BJ (cell line): ENCODE results near the gene HNRNPH1. TPM values are rescaled to one million over a fixed set of nuclear protein-coding genes. Genes with fewer than 3 reads are reported as not detected.

Experiments used
- CTCF ChIA-PET: fragments of 350-600 bp; formaldehyde crosslinking; extraction: SDS; loops from one replicate; lab custom pipeline; 2021; ENCODE audit warnings: antibody characterized with exemption, inconsistent platforms; lab: Yijun Ruan, JAX
- POLR2A ChIA-PET: fragments of 300-600 bp; sonication (Branson Sonifier 250); formaldehyde crosslinking; extraction: SDS; loops from one replicate; lab custom pipeline; 2021; ENCODE audit warnings: antibody characterized with exemption; lab: Charles Lee
- DNase-seq: peaks from one replicate; pipeline ENCODE4 v3.0.0-alpha.2; 2011; ENCODE audit warnings: low read depth
- H3K27me3 ChIP-seq: 2 replicates; pipeline ENCODE4 v1.6.0; 2011; ENCODE audit warnings: low read length; ENCODE audit not compliant: control insufficient read depth, insufficient read depth
- H3K36me3 ChIP-seq: 2 replicates; pipeline ENCODE4 v1.5.1; 2011; ENCODE audit warnings: low read length; ENCODE audit not compliant: control insufficient read depth, insufficient read depth
- H3K4me3 ChIP-seq: 2 replicates; pipeline ENCODE4 v1.5.1; 2011; ENCODE audit warnings: low read depth, mild to moderate bottlenecking, control low read depth, low read length
- CTCF ChIP-seq: IDR thresholded peaks from 2 replicates; pipeline ENCODE4 v1.5.1; 2011; ENCODE audit warnings: low read depth, mild to moderate bottlenecking, control low read depth, inconsistent platforms, low read length, moderate library complexity; ENCODE audit not compliant: insufficient read depth
- polyA plus RNA-seq: library from polyadenylated mRNA; depleted of rRNA; stranded (reverse); fragments of >200 nt; gene quantifications from 2 replicates; pipeline ENCODE4 v1.2.3, GENCODE V29; 2011

The HNRNPH1 gene
- polyA plus RNA-seq, 1 experiment, result 142 TPM

DNA sequence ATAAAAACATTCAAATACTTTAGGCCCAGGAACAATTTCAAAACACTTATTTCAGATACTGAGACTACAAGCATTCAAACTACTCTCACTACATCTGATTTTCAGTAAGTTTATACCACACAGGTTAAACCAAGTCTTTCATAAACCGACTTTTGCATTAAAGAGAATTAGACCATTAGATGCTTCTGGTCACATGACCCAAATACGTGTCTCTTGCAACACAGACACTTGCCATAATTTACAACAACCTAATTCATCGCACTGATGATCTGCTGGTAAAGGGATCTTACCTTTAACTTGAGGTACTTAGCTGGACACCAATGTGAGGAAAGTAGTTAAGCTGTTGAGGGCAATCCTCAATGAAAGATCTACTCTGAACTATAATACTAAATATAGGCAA, 3.2 kb downstream of the HNRNPH1 start:
- H3K4me3 ChIP-seq, result peak overlapping the region; percentile 94
- no peak for TF ChIP-seq CTCF
- H3K36me3 ChIP-seq, result peaks cover 19% of the 10 kb centered on the region
- no peaks in the 10 kb centered on the region for H3K27me3 ChIP-seq
- ChIA-PET CTCF (interaction anchor here (1.4 kb wide), 1 partner anchor 9 kb away, joined by 4 read pairs; no protein-coding TSS in a partner anchor), POLR2A (interaction anchor here (0.5 kb wide), 1 partner anchor 55 kb away, joined by 3 read pairs; no protein-coding TSS in a partner anchor)
- no peak for DNase-seq

DNA sequence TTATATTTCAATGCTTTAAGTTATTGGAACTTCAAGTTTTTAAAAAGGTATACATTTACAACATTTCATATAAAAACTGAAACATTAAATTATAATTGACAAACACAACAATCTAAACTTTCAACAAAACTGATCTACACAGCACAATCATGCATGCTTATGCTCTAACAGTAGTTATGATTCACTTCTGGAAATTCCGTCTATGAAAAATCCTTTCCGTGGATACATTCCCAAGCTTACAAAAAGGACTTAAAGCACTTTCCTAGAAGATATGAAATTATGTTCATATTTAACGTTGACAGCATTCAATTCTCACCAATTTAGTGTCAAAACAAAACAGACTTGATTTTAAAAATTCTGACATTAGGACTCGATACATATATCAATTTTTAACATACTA, 3.7 kb downstream of the HNRNPH1 start:
- TF ChIP-seq CTCF, result no peak
- ChIA-PET POLR2A (no interaction called here), CTCF (interaction anchor here (1.4 kb wide), 1 partner anchor 9 kb away, joined by 4 read pairs; no protein-coding TSS in a partner anchor)
- peaks cover 21% of the 10 kb centered on the region for H3K36me3 ChIP-seq
- peak overlapping the region; percentile 14 for H3K4me3 ChIP-seq
- no peak for DNase-seq
- H3K27me3 ChIP-seq, result no peaks in the 10 kb centered on the region

DNA sequence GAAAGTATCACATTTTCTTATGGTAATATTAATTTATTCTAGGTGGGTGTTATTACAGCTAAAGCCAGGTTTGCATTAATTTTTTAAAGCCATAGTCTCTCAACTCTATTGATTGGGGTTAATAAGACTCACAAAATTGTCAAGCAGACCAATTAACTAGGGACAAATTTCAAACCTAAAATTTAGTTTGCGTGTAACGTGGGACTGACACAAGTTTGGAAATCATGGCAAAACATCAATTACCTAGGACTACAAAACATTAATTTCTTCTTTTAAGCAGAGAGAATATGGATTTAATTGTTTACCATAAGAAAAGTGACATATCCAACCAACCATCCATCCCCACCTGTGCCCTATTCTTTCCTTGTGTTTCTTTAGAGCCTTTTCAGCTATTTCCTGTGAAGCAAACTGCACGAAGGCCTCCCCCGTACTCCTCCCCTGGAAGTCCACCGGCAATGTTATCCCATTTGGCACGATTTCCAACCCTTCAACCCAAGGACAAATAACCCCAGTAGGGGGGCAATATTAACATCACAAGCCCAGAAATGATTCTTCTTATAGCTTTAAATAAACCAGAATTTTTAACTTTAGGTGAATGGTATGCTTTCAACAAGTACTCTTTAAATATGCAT, 4.4 kb downstream of the HNRNPH1 start:
- no peak for DNase-seq
- POLR2A ChIA-PET, result no interaction called here
- no peak for TF ChIP-seq CTCF
- CTCF ChIA-PET, result interaction anchor here (1.4 to 1.5 kb wide), 2 partner anchors 8 to 49 kb away, joined by 4 read pairs; no protein-coding TSS in a partner anchor
- Histone ChIP-seq H3K27me3 (no peaks in the 10 kb centered on the region), H3K4me3 (peak overlapping the region; percentile 14), H3K36me3 (peaks cover 23% of the 10 kb centered on the region)

DNA sequence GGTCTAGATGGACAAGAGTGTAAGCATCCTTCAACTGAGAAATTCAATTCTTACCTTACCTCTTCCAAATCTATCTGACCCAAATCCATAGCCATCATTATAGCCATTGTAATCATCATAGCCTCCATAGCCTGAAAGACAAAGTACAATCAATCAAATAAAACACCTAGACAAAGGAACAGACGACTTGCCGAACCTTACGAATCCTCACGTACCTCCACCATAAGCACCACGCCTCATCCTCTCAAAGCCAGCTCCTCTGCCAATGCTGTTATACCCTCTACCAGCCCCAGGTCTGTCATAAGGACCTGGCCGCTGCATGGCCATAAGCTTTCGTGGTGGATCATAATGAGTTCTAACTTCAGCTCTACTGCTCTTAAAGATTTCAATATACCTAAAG, 5.5 kb downstream of the HNRNPH1 start:
- DNase-seq, result no peak
- Histone ChIP-seq H3K27me3 (no peaks in the 10 kb centered on the region), H3K4me3 (no peak overlapping the region), H3K36me3 (peaks cover 27% of the 10 kb centered on the region)
- ChIA-PET CTCF (interaction anchor here (1.5 kb wide), 1 partner anchor 51 kb away, joined by 4 read pairs; no protein-coding TSS in a partner anchor), POLR2A (no interaction called here)
- no peak for TF ChIP-seq CTCF

- CTCF ChIA-PET, result interaction anchor here (1.2 kb wide), 1 partner anchor 9 kb away, joined by 3 read pairs; no protein-coding TSS in a partner anchor
- POLR2A ChIA-PET, result no interaction called here
- Histone ChIP-seq H3K4me3 (no peak overlapping the region), H3K36me3 (peaks cover 30% of the 10 kb centered on the region), H3K27me3 (no peaks in the 10 kb centered on the region)
- no peak for TF ChIP-seq CTCF
- DNase-seq, result no peak
Measured at GRCh38 chr5:179616002-179616594, 7.4 kb downstream of the HNRNPH1 start.
